PC-9 (cell line): ENCODE data around the gene EYS. TPM values are rescaled to one million over a fixed set of nuclear protein-coding genes. Genes with fewer than 3 reads are reported as not detected.
"Not testable (repeated sequence)": the region's sequence is repeated elsewhere in the genome, so short reads cannot be mapped to it uniquely, and the experiment has no call there.

ENCODE experiments used
- BruUV-seq: library from RNA; stranded (reverse); fragments of 400-500 nt; replicated peaks from 2 replicates; lab custom pipeline; 2021; lab: Mats Ljungman, UMichigan
- CTCF ChIA-PET: fragments of 300-600 bp; sonication (Branson Sonifier 250); formaldehyde crosslinking; loops from one replicate; lab custom pipeline; 2022; ENCODE audit warnings: antibody characterized with exemption; lab: Charles Lee
- POLR2A ChIA-PET: fragments of 300-600 bp; sonication (Branson Sonifier 250); formaldehyde crosslinking; loops from one replicate; lab custom pipeline; 2022; ENCODE audit warnings: antibody characterized with exemption; ENCODE audit not compliant: unreplicated experiment; lab: Charles Lee
- DNase-seq, 2 experiments: peaks; one replicate each; pipeline versions ENCODE4 v3.0.0 to v3.0.0-alpha.2; 2015 to 2022; ENCODE audit warnings: mixed read lengths in 1 of 2
- H2AFZ ChIP-seq: fragments of 200-600 bp; sonication (generic); 2 replicates; pipeline ENCODE4 v1.8.1; 2017; ENCODE audit warnings: antibody characterized with exemption
- H3F3A ChIP-seq: fragments of 200-600 bp; sonication (generic); 2 replicates; pipeline ENCODE4 v1.8.1; 2017; ENCODE audit warnings: antibody characterized with exemption, mild to moderate bottlenecking, low read depth; ENCODE audit not compliant: insufficient read depth
- H3K27ac ChIP-seq: fragments of 200-600 bp; sonication (generic); 2 replicates; pipeline ENCODE4 v1.6.1; 2016; ENCODE audit warnings: mixed run types
- H3K27me3 ChIP-seq: fragments of 200-600 bp; sonication (generic); 2 replicates; pipeline ENCODE4 v1.6.1; 2016; ENCODE audit warnings: low read depth, mixed run types; ENCODE audit not compliant: insufficient read depth
- H3K36me3 ChIP-seq: fragments of 200-600 bp; sonication (generic); 2 replicates; pipeline ENCODE4 v1.6.1; 2016; ENCODE audit warnings: low read depth, mixed run types
- H3K4me1 ChIP-seq: fragments of 200-600 bp; sonication (generic); replicated peaks from 2 replicates; pipeline ENCODE4 v1.6.1; 2016; ENCODE audit warnings: mixed run types; ENCODE audit not compliant: insufficient read depth
- H3K4me2 ChIP-seq: fragments of 200-600 bp; sonication (generic); 2 replicates; pipeline ENCODE4 v1.6.1; 2017; ENCODE audit warnings: mixed run types
- H3K4me3 ChIP-seq: fragments of 200-600 bp; sonication (generic); 2 replicates; pipeline ENCODE4 v1.6.1; 2016; ENCODE audit warnings: mixed run types
- H3K79me2 ChIP-seq: fragments of 200-600 bp; sonication (generic); 2 replicates; pipeline ENCODE4 v1.6.1; 2017; ENCODE audit warnings: low read depth, mixed run types
- H3K9me2 ChIP-seq: fragments of 200-600 bp; sonication (generic); 2 replicates; pipeline ENCODE4 v1.8.1; 2017; ENCODE audit warnings: mild to moderate bottlenecking; ENCODE audit not compliant: insufficient read depth
- H3K9me3 ChIP-seq: fragments of 200-600 bp; sonication (generic); 2 replicates; pipeline ENCODE4 v1.8.1; 2016; ENCODE audit warnings: low read depth; ENCODE audit not compliant: insufficient read depth
- H4K20me1 ChIP-seq: fragments of 200-600 bp; sonication (generic); 2 replicates; pipeline ENCODE4 v1.8.1; 2017; ENCODE audit not compliant: insufficient read depth
- CTCF ChIP-seq: fragments of 200-600 bp; sonication (generic); conservative IDR thresholded peaks from 2 replicates; pipeline ENCODE4 v1.6.1; 2017; ENCODE audit warnings: mixed run types, antibody characterized with exemption, mild to moderate bottlenecking, moderate library complexity
- EZH2 ChIP-seq: fragments of 200-600 bp; sonication (generic); IDR thresholded peaks from 2 replicates; pipeline ENCODE4 v1.8.0; 2017; ENCODE audit warnings: antibody characterized with exemption, low read depth
- intact Hi-C: fragments of 100-400 bp; cut with micrococcal nuclease; formaldehyde crosslinking; loops from one replicate; pipeline ENCODE4 v1.10.0; 2022; ENCODE audit not compliant: unreplicated experiment
- total RNA-seq: library from RNA; stranded (reverse); gene quantifications from 2 replicates; pipeline ENCODE4 v1.2.3, GENCODE V29; 2021

The EYS gene
- total RNA-seq, 1 experiment from 2014 or later, result not detected

DNA sequence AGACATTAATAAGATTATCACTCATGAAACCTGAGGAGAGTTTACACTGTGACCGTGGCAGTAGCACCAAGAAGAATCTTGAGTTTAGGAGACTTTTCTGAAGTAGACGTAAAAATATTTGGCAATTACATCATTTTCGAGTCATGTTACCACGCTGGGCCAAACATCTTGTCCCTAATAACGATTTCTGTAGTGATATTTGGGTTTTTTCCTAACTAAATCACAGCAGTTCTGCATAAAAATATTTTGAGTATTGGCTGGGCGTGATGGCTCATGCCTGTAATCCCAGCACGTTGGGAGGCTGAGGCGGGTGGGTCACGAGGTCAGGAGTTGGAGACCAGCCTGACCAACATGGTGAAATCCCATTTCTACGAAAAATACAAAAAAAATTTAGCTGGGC, 1809.1 kb downstream of the EYS start:
- Histone ChIP-seq H3K4me2 (no peak overlapping the region), H3K4me3 (no peak overlapping the region), H2AFZ (no peak overlapping the region), H3K9me3 (0 out of 2 replicates have a peak, but pooled peaks cover 4% of the 10 kb centered on the region), H3K27me3 (no peaks in the 10 kb centered on the region), H3K27ac (no peak overlapping the region), H3K9me2 (no peaks in the 10 kb centered on the region), H4K20me1 (no peaks in the 10 kb centered on the region), H3K79me2 (no peaks in the 10 kb centered on the region), H3K4me1 (no peaks in the 10 kb centered on the region), H3F3A (no peaks in the 10 kb centered on the region), H3K36me3 (no peaks in the 10 kb centered on the region)
- intact Hi-C loops, result no loop called here
- POLR2A ChIA-PET, result no interaction called here
- CTCF ChIA-PET, result no interaction called here
- BruUV-seq, result no TSS peak
- no peak for DNase-seq
- TF ChIP-seq EZH2, result no peak
- no peak for TF ChIP-seq CTCF

DNA sequence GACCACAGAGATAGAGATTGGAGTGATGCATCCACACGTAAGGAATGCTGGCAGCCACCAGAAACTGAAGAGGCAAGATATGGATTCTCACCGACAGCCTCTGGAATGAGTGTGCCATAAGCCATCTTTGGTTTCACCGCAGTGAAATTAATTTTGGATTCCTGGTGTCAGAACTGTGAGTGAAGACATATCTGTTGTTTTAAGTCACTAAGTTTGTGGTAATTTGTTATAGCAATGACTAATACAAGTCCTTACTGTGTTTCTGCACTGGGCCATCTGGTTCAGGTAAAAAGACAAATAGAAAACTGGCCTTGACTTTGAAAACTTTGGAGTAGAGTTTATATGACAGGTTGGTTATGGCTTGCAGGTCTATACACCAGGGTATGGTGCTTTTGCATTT, 1809.6 kb downstream of the EYS start:
- no TSS peak for BruUV-seq
- DNase-seq, result no peak
- H3K27ac ChIP-seq, result no peak overlapping the region
- no peaks in the 10 kb centered on the region for H3K79me2 ChIP-seq
- no peaks in the 10 kb centered on the region for H3K4me1 ChIP-seq
- H4K20me1 ChIP-seq, result no peaks in the 10 kb centered on the region
- H3F3A ChIP-seq, result no peaks in the 10 kb centered on the region
- intact Hi-C loops, result no loop called here
- no peak overlapping the region for H2AFZ ChIP-seq
- POLR2A ChIA-PET, result no interaction called here
- no peaks in the 10 kb centered on the region for H3K27me3 ChIP-seq
- no peak for TF ChIP-seq CTCF
- TF ChIP-seq EZH2, result no peak
- H3K9me2 ChIP-seq, result no peaks in the 10 kb centered on the region
- CTCF ChIA-PET, result no interaction called here
- no peaks in the 10 kb centered on the region for H3K36me3 ChIP-seq
- no peak overlapping the region for H3K4me2 ChIP-seq
- H3K9me3 ChIP-seq, result 0 out of 2 replicates have a peak, but pooled peaks cover 4% of the 10 kb centered on the region
- no peak overlapping the region for H3K4me3 ChIP-seq

- CTCF ChIA-PET, result no interaction called here
Measured at GRCh38 chr6:63888416-63888815, 1818.6 kb downstream of the EYS start.

GRCh38 chr6:63887804-63888203, 1819.2 kb downstream of the EYS start:
- H3F3A ChIP-seq, H3K9me2 ChIP-seq, H4K20me1 ChIP-seq, DNase-seq, H3K79me2 ChIP-seq, H3K27me3 ChIP-seq, intact Hi-C loops, H3K4me1 ChIP-seq, H2AFZ ChIP-seq, CTCF ChIA-PET, BruUV-seq, H3K4me3 ChIP-seq, H3K27ac ChIP-seq, H3K36me3 ChIP-seq, H3K4me2 ChIP-seq, H3K9me3 ChIP-seq, POLR2A ChIA-PET: not testable (repeated sequence)

More at GRCh38 chr6:63888416-63888815, 1818.6 kb downstream of the EYS start:
- H3K4me3 ChIP-seq, result no peak overlapping the region
- H3K9me2 ChIP-seq, result no peaks in the 10 kb centered on the region
- no peak for TF ChIP-seq EZH2
- no peak for TF ChIP-seq CTCF
- H4K20me1 ChIP-seq, result no peaks in the 10 kb centered on the region
- no peak for DNase-seq
- H2AFZ ChIP-seq, result no peak overlapping the region
- H3K27me3 ChIP-seq, result 0 out of 2 replicates have a peak, but pooled peaks cover 5% of the 10 kb centered on the region
- H3K36me3 ChIP-seq, result no peaks in the 10 kb centered on the region
- no peaks in the 10 kb centered on the region for H3K79me2 ChIP-seq
- H3K27ac ChIP-seq, result no peak overlapping the region
- no peaks in the 10 kb centered on the region for H3K4me1 ChIP-seq
- POLR2A ChIA-PET, result no interaction called here
- H3F3A ChIP-seq, result no peaks in the 10 kb centered on the region
- BruUV-seq, result no TSS peak
- no peak overlapping the region for H3K4me2 ChIP-seq
- H3K9me3 ChIP-seq, result no peaks in the 10 kb centered on the region
- intact Hi-C loops, result no loop called here
